T-helper 1 cell treated with Interleukin-12 subunit alpha and Interleukin-12 subunit beta and Interleukin-4 antibody, amounts not matched to agents 30 ng/mL and 1 ng/mL, for 36 hours (primary cell): Measurements from ENCODE around the gene TUG1. TPM values are rescaled to one million over a fixed set of nuclear protein-coding genes. Genes with fewer than 3 reads are reported as not detected.

Source experiments
- intact Hi-C: fragments of 100-400 bp; cut with micrococcal nuclease; formaldehyde crosslinking; loops from one replicate; pipeline ENCODE4 v1.15.1; 2024
- total RNA-seq: library from RNA; stranded (reverse); gene quantifications from 2 replicates; pipeline ENCODE4 v1.2.3, GENCODE V29; 2022

The TUG1 gene
- total RNA-seq, 1 donor from 2014 or later, result 84.6 TPM

- intact Hi-C loops, result loop anchor here (5.0 kb wide), 1 partner anchor 201 kb away; no protein-coding TSS in a partner anchor
These were observed 22.7 kb upstream of the TUG1 start for GRCh38 chr22:30946354-30946753.

- intact Hi-C loops, result loop anchor here (5.0 kb wide), 1 partner anchor 200 kb away; no protein-coding TSS in a partner anchor
These were observed 21.8 kb upstream of the TUG1 start for GRCh38 chr22:30947173-30947815.

GRCh38 chr22:30947816-30948454 is 21.1 kb upstream of the TUG1 start:
- intact Hi-C loops, result loop anchor here (1.0 to 5.0 kb wide), 3 partner anchors 136 to 283 kb away; no protein-coding TSS in a partner anchor

- intact Hi-C loops, result loop anchor here (1.0 to 5.0 kb wide), 3 partner anchors 135 to 282 kb away; no protein-coding TSS in a partner anchor
These were observed 20.1 kb upstream of the TUG1 start for GRCh38 chr22:30948930-30949342.

- intact Hi-C loops, result loop anchor here (2.0 to 5.0 kb wide), 2 partner anchors 197 to 281 kb away; no protein-coding TSS in a partner anchor
These were observed 19.0 kb upstream of the TUG1 start for GRCh38 chr22:30949934-30950660.

- intact Hi-C loops, result no loop called here
These were observed 15.9 kb upstream of the TUG1 start for GRCh38 chr22:30953206-30953605.

GRCh38 chr22:30955153-30955552 is 13.9 kb upstream of the TUG1 start:
- intact Hi-C loops, result no loop called here

GRCh38 chr22:30964858-30965257 is 4.2 kb upstream of the TUG1 start:
- intact Hi-C loops, result loop anchor here (5.0 to 10.0 kb wide), 2 partner anchors 327 to 980 kb away; partner anchors contain the start of genes PIK3IP1 and YWHAH

- intact Hi-C loops, result loop anchor here (2.0 to 10.0 kb wide), 5 partner anchors 47 to 977 kb away; partner anchors contain the start of genes LIMK2, PIK3IP1 and YWHAH
These were observed 796 bp upstream of the TUG1 start, which contains the start of gene MORC2 for GRCh38 chr22:30968015-30968923. Gene MORC2 (minus strand): TSS chr22:30968774. CDS start chr22:30967889, 885 bp downstream.

GRCh38 chr22:30969532-30970355 is 679 bp downstream of the TUG1 start:
- intact Hi-C loops, result loop anchor here (1.0 to 10.0 kb wide), 11 partner anchors 26 to 975 kb away; partner anchors contain the start of genes DUSP18, LIMK2, PATZ1 and PIK3IP1

GRCh38 chr22:30970356-30970746 is 1.3 kb downstream of the TUG1 start:
- intact Hi-C loops, result no loop called here

- intact Hi-C loops, result no loop called here
These were observed 9.4 kb downstream of the TUG1 start for GRCh38 chr22:30978304-30978962.

- intact Hi-C loops, result no loop called here
These were observed 10.9 kb downstream of the TUG1 start for GRCh38 chr22:30979932-30980331.

GRCh38 chr22:30982512-30982911 is 13.4 kb downstream of the TUG1 start:
- intact Hi-C loops, result no loop called here

GRCh38 chr22:30984317-30984716 is 15.3 kb downstream of the TUG1 start:
- intact Hi-C loops, result no loop called here

- intact Hi-C loops, result no loop called here
These were observed 16.6 kb downstream of the TUG1 start for GRCh38 chr22:30985561-30986208.

- intact Hi-C loops, result no loop called here
These were observed 20.4 kb downstream of the TUG1 start for GRCh38 chr22:30989474-30989873.

GRCh38 chr22:30990690-30991089 is 21.6 kb downstream of the TUG1 start:
- intact Hi-C loops, result no loop called here

- intact Hi-C loops, result no loop called here
These were observed 23.5 kb downstream of the TUG1 start for GRCh38 chr22:30992565-30992964.
